Measurements from ENCODE around the gene OLFM1. TPM values are rescaled to one million over a fixed set of nuclear protein-coding genes. Genes with fewer than 3 reads are reported as not detected.

OLFM1 gene
- total RNA-seq, 8 experiments from 2014 or later = 0.58 to 136 (median 50.1) TPM

DNA sequence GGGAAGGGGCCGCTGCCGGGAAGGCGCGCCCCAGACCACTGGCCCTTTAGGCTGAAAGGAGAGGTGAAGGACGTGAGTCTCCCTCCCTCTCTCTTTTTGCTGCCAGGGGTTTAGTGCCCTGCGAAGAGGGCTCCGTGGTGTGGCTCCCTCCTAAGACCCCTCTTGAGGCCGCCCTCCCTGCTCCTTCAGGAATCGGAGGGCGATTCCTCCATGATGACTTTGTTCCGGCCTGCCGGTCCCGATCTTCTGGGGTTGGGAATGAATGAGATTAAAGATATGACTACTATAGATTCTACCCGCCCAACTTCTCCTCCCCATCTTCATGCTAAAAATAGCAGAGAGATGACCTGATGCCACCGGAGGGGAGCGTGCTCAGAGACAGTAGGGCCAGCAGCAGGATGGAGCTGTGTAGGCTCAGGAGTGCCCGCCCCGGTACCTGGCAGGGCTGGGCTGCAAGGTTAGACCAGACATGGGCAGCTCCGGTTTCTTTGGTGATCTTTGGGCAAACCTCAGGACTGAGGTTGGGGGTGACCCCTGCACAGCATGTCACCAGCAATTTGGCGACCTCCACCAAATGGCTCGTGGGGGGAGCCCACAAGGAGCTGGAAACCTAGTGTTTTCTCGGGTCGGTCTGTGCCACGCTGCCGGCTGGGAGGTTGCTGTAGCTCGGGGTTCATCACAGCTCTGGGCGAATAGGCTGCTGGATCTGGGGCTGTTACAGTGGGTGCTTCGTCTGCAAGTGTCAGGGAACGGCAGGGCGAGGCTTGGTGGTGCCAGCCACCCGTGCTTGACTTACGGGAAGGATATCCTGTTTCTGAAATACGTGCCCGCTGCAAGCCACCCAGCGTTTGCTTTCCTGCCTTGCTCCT, 1.7 kb downstream of the OLFM1 start:
- in situ Hi-C loops (cut with MboI; ENCODE audit: low pct_unique_long_range_greater_than_20kb in 2 of 9, low sequenced_read_pairs in 9 of 9, unreplicated experiment in 9 of 9) = loop anchor here (5.0 to 25.0 kb wide), 5 partner anchors 256 to 326 kb away; no protein-coding TSS in a partner anchor
- 10 to 74% (median 59%) methylated on average over 1 to 7 of the region's 35 CpGs; no CpG with 5 or more reads in 3 of the 10 experiments for WGBS, 10 experiments
- no peak overlapping the region for H3K27ac ChIP-seq
- peak in 1 of 8 experiments; percentile 2 for ATAC-seq (replicated peaks in 6 of 8)
- H3K4me1 ChIP-seq (replicated peaks in 1 of 2) = peaks cover 16 to 18% of the 10 kb centered on the region in 2 donors
- peak overlapping the region; percentile 39 to 81 (median 50) for H3K4me3 ChIP-seq

DNA sequence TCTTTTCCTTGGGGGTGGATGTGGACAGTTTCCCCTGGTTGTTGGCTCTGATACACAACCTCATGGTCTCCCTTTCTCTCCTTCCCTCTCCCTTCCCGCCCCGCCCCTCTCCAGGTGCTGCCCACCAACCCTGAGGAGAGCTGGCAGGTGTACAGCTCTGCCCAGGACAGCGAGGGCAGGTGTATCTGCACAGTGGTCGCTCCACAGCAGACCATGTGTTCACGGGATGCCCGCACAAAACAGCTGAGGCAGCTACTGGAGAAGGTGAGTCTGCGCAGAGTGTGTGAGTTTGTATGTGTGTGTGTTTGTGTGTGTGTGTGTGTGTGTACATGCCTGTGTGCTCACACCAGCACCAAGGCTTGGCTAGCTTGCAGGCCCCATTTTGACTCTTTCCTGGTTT, 2.6 kb downstream of the OLFM1 start:
- in situ Hi-C loops (cut with MboI; ENCODE audit: low pct_unique_long_range_greater_than_20kb in 2 of 9, low sequenced_read_pairs in 9 of 9, unreplicated experiment in 9 of 9) = loop anchor here in 1 of 9 experiments (25.0 kb wide), 1 partner anchor 322 kb away; no protein-coding TSS in a partner anchor

DNA sequence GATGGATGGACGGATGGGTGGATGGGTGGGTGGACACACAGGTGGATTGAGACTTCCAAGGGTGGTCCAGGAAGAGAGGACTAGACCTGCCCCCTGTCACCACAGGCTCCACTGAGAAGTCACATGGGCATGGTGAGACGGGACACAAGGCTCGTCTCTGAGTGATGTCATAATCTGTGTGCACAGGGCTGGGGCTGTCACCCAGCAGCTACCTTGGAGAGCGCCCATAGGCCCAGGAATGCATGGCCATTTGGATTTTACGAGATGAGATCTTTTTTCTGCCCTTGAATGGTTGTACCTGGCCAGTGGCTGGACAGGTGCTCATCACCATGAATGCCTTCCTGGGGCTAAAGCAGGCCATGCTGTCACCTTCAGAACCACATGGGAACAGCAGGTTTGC, 3.1 kb downstream of the OLFM1 start:
- ATAC-seq (replicated peaks in 6 of 8) = peak in 2 of 8 experiments; percentile 17 to 18
- no peak overlapping the region for H3K27ac ChIP-seq
- in situ Hi-C loops (cut with MboI; ENCODE audit: low pct_unique_long_range_greater_than_20kb in 2 of 9, low sequenced_read_pairs in 9 of 9, unreplicated experiment in 9 of 9) = loop anchor here in 1 of 9 experiments (25.0 kb wide), 1 partner anchor 322 kb away; no protein-coding TSS in a partner anchor
- WGBS, 10 experiments = 40 to 86% (median 61%) methylated on average over 1 to 2 of the region's 5 CpGs; no CpG with 5 or more reads in 6 of the 10 experiments
- H3K4me1 ChIP-seq (replicated peaks in 1 of 2) = peaks cover 23 to 27% of the 10 kb centered on the region in 2 donors
- no peak overlapping the region for H3K4me3 ChIP-seq

More for the DNA sequence above, 2.6 kb downstream of the OLFM1 start:
- Histone ChIP-seq H3K27ac (no peak overlapping the region), H3K4me1 (replicated peaks in 1 of 2) (peaks cover 22% of the 10 kb centered on the region in 2 donors), H3K4me3 (peak overlapping the region in 1 of 5 donors; percentile 60)
- ATAC-seq (replicated peaks in 6 of 8) = no peak
- 85 to 94% methylated on average over 3 to 4 of the region's 7 CpGs; no CpG with 5 or more reads in 8 of the 10 experiments for WGBS, 10 experiments

GRCh38 chr9:135091545-135091944, 4.1 kb downstream of the OLFM1 start:
- in situ Hi-C loops (cut with MboI; ENCODE audit: low pct_unique_long_range_greater_than_20kb in 2 of 9, low sequenced_read_pairs in 9 of 9, unreplicated experiment in 9 of 9) = loop anchor here in 1 of 9 experiments (25.0 kb wide), 1 partner anchor 321 kb away; no protein-coding TSS in a partner anchor
- Histone ChIP-seq H3K4me3 (no peak overlapping the region), H3K27ac (no peak overlapping the region), H3K4me1 (replicated peaks in 1 of 2) (peaks cover 16 to 29% of the 10 kb centered on the region in 2 donors)
- 100% methylated on average over 1 of the region's 1 CpG; no CpG with 5 or more reads in 9 of the 10 experiments for WGBS, 10 experiments
- no peak for ATAC-seq (replicated peaks in 6 of 8)

DNA sequence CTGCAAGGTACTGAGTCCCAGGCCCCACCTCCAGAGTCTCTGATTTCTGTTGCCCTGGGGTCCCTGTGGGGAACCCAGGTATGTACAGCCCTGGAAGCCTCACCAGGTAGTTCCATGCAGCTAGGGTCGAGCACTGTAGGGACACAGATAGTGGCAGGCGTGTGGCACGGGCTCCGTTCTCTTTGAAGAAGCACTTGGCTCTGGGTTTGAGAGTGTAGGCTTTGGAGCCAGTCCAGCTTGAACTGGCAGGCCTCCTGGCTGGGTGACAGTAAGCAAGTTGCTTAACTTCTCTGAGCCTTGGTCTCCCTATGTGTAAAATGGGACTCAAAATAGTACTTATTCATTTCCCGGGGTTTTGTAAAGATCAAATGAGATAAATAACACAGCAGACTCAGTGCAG, 5.6 kb downstream of the OLFM1 start:
- in situ Hi-C loops (cut with MboI; ENCODE audit: low pct_unique_long_range_greater_than_20kb in 2 of 9, low sequenced_read_pairs in 9 of 9, unreplicated experiment in 9 of 9) = loop anchor here in 1 of 9 experiments (25.0 kb wide), 1 partner anchor 319 kb away; no protein-coding TSS in a partner anchor
- Histone ChIP-seq H3K27ac (no peak overlapping the region), H3K4me3 (no peak overlapping the region), H3K4me1 (replicated peaks in 1 of 2) (peaks cover 9 to 38% of the 10 kb centered on the region in 2 donors)
- ATAC-seq (replicated peaks in 6 of 8) = no peak
- 53 to 90% (median 60%) methylated on average over 1 to 3 of the region's 5 CpGs; no CpG with 5 or more reads in 7 of the 10 experiments for WGBS, 10 experiments

DNA sequence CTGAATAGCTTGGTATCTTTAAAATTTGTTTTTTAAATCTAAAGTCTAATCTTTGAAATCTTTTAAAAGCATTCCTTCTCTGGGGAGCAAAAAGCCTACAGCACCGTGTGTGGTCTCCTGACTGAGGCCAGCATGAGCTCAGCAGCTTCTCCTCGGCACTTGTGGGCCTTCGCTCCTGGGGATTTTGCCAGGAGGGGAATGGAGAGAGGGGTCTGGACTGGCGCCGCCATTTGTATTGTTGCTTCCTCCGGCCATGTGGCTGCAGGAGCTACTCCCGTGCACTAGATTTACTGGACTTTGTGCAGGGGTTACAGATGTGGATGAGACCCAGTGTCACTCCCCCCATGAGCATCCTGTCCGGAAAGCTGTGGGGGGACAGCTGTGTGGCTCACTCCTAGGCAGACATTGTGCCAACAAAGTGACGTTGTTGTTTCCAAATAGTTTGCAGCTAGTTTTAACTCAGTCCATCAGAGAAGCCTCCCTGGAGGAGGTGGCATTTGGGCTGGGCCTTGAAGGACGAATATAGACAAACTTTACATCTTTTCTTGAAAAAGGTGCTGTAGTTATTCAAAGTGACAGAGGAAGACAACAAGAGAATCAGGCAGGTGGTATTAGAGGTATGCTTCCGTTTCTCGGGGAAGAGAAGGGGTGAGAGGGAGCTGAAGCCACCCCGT, 6.6 kb downstream of the OLFM1 start:
- in situ Hi-C loops (cut with MboI; ENCODE audit: low pct_unique_long_range_greater_than_20kb in 2 of 9, low sequenced_read_pairs in 9 of 9, unreplicated experiment in 9 of 9) = loop anchor here in 1 of 9 experiments (25.0 kb wide), 1 partner anchor 318 kb away; no protein-coding TSS in a partner anchor
- peaks cover 9 to 35% of the 10 kb centered on the region in 2 donors for H3K4me1 ChIP-seq (replicated peaks in 1 of 2)
- WGBS, 10 experiments = 0 to 75% (median 52%) methylated on average over 1 to 10 of the region's 13 CpGs; no CpG with 5 or more reads in 3 of the 10 experiments
- no peak for ATAC-seq (replicated peaks in 6 of 8)
- no peak overlapping the region for H3K4me3 ChIP-seq
- H3K27ac ChIP-seq = no peak overlapping the region

DNA sequence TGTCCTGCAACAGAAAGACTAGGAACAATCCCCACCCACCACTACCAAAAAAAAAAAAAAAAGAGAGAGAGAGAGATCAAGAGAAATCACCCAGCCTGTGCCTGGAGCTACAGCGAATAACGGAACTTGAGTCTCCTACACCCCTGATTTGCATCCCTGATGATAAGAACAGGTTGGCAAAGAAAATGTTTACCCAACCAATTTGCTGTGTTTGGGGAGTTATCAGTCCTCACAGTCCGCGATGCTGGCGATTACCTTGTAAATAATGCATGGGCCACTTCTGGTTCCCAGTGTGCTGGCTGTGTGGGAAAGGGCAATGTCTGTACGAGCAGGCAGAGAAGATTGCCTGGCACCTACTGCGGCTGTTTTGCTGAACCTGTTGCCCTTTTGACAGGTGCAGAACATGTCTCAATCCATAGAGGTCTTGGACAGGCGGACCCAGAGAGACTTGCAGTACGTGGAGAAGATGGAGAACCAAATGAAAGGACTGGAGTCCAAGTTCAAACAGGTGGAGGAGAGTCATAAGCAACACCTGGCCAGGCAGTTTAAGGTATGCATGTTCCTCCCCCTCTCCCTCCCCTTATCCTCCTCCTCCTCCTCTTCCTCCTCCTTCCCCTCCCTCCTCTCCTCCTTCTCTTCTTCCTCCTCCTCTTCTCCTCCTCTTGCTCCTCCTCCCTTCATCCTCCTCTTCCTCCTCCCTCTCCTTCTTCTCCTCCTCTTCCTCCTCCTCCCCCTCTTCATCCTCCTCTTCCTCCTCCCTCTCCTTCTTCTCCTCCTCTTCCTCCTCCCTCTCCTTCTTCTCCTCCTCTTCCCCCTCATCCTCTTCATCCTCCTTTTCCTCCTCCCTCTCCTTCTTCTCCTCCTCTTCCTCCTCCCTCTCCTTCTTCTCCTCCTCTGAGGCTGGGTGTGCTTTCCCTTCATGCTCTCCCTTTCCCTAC, 8.3 kb downstream of the OLFM1 start:
- 37 to 95% (median 72%) methylated on average over 1 to 8 of the region's 9 CpGs; no CpG with 5 or more reads in 1 of the 10 experiments for WGBS, 10 experiments
- ATAC-seq (replicated peaks in 6 of 8) = peak in 1 of 8 experiments; percentile 37
- Histone ChIP-seq H3K4me3 (no peak overlapping the region), H3K27ac (no peak overlapping the region), H3K4me1 (replicated peaks in 1 of 2) (peaks cover 9 to 27% of the 10 kb centered on the region in 2 donors)
- in situ Hi-C loops (cut with MboI; ENCODE audit: low pct_unique_long_range_greater_than_20kb in 2 of 9, low sequenced_read_pairs in 9 of 9, unreplicated experiment in 9 of 9) = loop anchor here in 1 of 9 experiments (25.0 kb wide), 1 partner anchor 317 kb away; no protein-coding TSS in a partner anchor

DNA sequence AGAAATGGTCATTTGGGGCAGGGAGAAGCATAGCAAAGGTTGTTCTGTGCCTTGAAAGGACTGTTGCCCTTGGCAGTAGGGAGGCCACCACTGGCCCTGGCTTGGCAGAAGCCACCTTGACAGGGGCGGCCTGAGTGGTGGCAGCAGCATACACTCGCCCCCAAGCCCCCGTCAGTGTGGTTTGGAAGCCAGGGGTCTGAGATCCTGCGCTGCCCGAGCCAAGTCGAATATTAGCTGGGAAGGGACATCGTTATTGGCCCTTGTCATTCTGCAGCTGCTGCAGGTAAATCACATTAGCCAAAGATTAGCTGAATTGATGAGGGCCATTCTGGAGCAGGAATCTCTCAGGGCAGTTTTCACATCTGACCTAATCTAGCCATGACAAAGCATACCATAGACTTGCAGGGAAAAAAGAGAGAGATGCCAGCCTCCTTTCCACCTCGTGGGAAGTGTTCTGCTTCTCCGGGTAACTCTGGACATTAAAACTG, 9.0 kb downstream of the OLFM1 start:
- no peak overlapping the region for H3K4me3 ChIP-seq
- in situ Hi-C loops (cut with MboI; ENCODE audit: low pct_unique_long_range_greater_than_20kb in 2 of 9, low sequenced_read_pairs in 9 of 9, unreplicated experiment in 9 of 9) = loop anchor here in 1 of 9 experiments (25.0 kb wide), 1 partner anchor 316 kb away; no protein-coding TSS in a partner anchor

GRCh38 chr9:135098400-135099105, 11.1 kb downstream of the OLFM1 start:
- WGBS, 10 experiments = 33 to 94% (median 70%) methylated on average over 2 to 17 of the region's 22 CpGs; no CpG with 5 or more reads in 2 of the 10 experiments
- in situ Hi-C loops (cut with MboI; ENCODE audit: low pct_unique_long_range_greater_than_20kb in 2 of 9, low sequenced_read_pairs in 9 of 9, unreplicated experiment in 9 of 9) = loop anchor here in 1 of 9 experiments (25.0 kb wide), 1 partner anchor 314 kb away; no protein-coding TSS in a partner anchor
- Histone ChIP-seq H3K4me1 (replicated peaks in 1 of 2) (peaks cover 9 to 27% of the 10 kb centered on the region in 2 donors), H3K27ac (no peak overlapping the region), H3K4me3 (no peak overlapping the region)
- ATAC-seq (replicated peaks in 6 of 8) = peak in 7 of 8 experiments; percentile 19 to 50 (median 41)

More for the DNA sequence above, 9.0 kb downstream of the OLFM1 start:
- Histone ChIP-seq H3K4me1 (replicated peaks in 1 of 2) (peaks cover 9 to 27% of the 10 kb centered on the region in 2 donors), H3K27ac (no peak overlapping the region)
- ATAC-seq (replicated peaks in 6 of 8) = peak in 1 of 8 experiments; percentile 38
- 40 to 94% (median 59%) methylated on average over 1 to 5 of the region's 9 CpGs for WGBS, 10 experiments

DNA sequence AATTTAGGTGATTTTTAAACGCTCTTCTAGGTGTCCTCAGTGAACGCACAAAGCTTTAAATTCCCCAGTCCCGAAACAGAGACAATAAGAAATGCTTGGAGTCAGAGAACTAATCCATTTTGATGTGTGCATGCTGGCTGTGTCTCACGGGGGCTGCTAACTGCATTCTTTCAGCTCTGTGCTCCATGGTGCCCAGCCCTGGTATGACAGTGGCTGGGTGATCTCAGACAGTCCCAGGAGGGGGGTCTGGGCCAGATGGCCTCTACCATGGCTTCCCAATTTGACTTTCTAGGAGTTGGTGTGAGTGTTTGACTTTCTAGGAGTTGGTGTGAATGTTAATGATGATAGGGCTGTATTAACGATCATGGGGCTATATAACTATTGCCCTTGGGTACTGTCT, 12.1 kb downstream of the OLFM1 start:
- ATAC-seq (replicated peaks in 6 of 8) = peak in 1 of 8 experiments; percentile 69
- no peak overlapping the region for H3K27ac ChIP-seq
- H3K4me1 ChIP-seq (replicated peaks in 1 of 2) = peaks cover 9 to 26% of the 10 kb centered on the region in 2 donors
- no peak overlapping the region for H3K4me3 ChIP-seq
- WGBS, 10 experiments = 52 to 89% (median 81%) methylated on average over 1 to 5 of the region's 5 CpGs; no CpG with 5 or more reads in 2 of the 10 experiments
- in situ Hi-C loops (cut with MboI; ENCODE audit: low pct_unique_long_range_greater_than_20kb in 2 of 9, low sequenced_read_pairs in 9 of 9, unreplicated experiment in 9 of 9) = loop anchor here in 1 of 9 experiments (25.0 kb wide), 1 partner anchor 313 kb away; no protein-coding TSS in a partner anchor

GRCh38 chr9:135100241-135100681, 12.8 kb downstream of the OLFM1 start:
- H3K4me1 ChIP-seq (replicated peaks in 1 of 2) = peaks cover 4 to 19% of the 10 kb centered on the region in 2 donors
- H3K4me3 ChIP-seq = no peak overlapping the region
- in situ Hi-C loops (cut with MboI; ENCODE audit: low pct_unique_long_range_greater_than_20kb in 2 of 9, low sequenced_read_pairs in 9 of 9, unreplicated experiment in 9 of 9) = no loop called here
- no peak for ATAC-seq (replicated peaks in 6 of 8)
- H3K27ac ChIP-seq = no peak overlapping the region
- WGBS, 10 experiments = 53 to 90% (median 65%) methylated on average over 2 to 6 of the region's 10 CpGs; no CpG with 5 or more reads in 5 of the 10 experiments

All from motor neuron (in vitro differentiated cells).